ENCODE data around the gene ZNF267.
"Not testable (repeated sequence)": the region's sequence is repeated elsewhere in the genome, so short reads cannot be mapped to it uniquely, and the experiment has no call there.

DNA sequence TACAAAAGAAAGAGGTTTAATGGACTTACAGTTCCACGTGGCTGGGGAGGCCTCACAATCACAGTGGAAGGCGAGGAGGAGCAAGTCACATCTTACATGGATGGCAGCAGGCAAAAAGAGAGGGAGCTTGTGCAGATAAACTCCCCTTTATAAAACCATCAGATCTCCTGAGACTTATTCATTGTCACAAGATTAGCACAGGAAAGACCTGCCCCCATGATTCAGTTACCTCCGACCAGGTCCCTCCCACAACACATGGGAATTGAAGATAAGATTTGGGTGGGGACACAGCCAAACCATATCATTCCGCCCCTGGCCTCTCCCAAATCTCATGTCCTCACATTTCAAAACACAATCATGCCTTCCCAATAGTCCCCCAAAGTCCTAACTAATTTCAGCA lies 18.5 kb downstream of the ZNF267 start:
- not testable (repeated sequence) for TF ChIP-seq ZNF274 (IDR thresholded peaks at IDR 0.05; ENCODE audit: low read depth, low read length); YY1 (IDR thresholded peaks at IDR 0.05; ENCODE audit: insufficient read depth, insufficient read length); SUZ12 (IDR thresholded peaks at IDR 0.05; ENCODE audit: extremely low read depth, insufficient read depth, insufficient read length)
